GM13977 (cell line): ENCODE data around the gene CRAMP1.

Experiments used
- DNase-seq: peaks from one replicate; pipeline ENCODE4 v3.0.0; 2012; ENCODE audit warnings: low spot score
- CTCF ChIP-seq: IDR thresholded peaks from 2 replicates; pipeline ENCODE4 v1.5.1; 2012; ENCODE audit warnings: mild to moderate bottlenecking, control low read depth; ENCODE audit not compliant: insufficient read depth; ENCODE audit errors: extremely low read depth, missing control alignments
- in situ Hi-C: fragments of 300-500 bp; cut with MboI; formaldehyde crosslinking; loops from one replicate; pipeline ENCODE4 v1.12.0; 2022; ENCODE audit warnings: low sequenced_read_pairs, low pct_unique_long_range_greater_than_20kb, mixed read lengths, inconsistent platforms; ENCODE audit not compliant: unreplicated experiment

CRAMP1 gene

GRCh38 chr16:1669698-1670097 lies 57.5 kb downstream of the CRAMP1 start:
- in situ Hi-C loops, result no loop called here
- TF ChIP-seq CTCF, result no peak
- no peak for DNase-seq

GRCh38 chr16:1670371-1670770 lies 58.2 kb downstream of the CRAMP1 start:
- TF ChIP-seq CTCF, result no peak
- no peak for DNase-seq
- in situ Hi-C loops, result no loop called here

- in situ Hi-C loops, result no loop called here
- no peak for TF ChIP-seq CTCF
- no peak for DNase-seq
These were observed 58.7 kb downstream of the CRAMP1 start for GRCh38 chr16:1670866-1671265.

- no peak for TF ChIP-seq CTCF
- in situ Hi-C loops, result no loop called here
- DNase-seq, result no peak
These were observed 61.4 kb downstream of the CRAMP1 start for GRCh38 chr16:1673424-1674151.

- no peak for TF ChIP-seq CTCF
- DNase-seq, result no peak
- in situ Hi-C loops, result no loop called here
These were observed 62.1 kb downstream of the CRAMP1 start for GRCh38 chr16:1674306-1674705.

GRCh38 chr16:1674751-1675664 lies 62.8 kb downstream of the CRAMP1 start:
- DNase-seq, result no peak
- in situ Hi-C loops, result no loop called here
- no peak for TF ChIP-seq CTCF
